NCI-H774 (cell line): Measurements from ENCODE around the gene ENDOV.

Source experiments
- DNase-seq: peaks from one replicate; lab custom pipeline; 2025; lab: John Stamatoyannopoulos, UW

ENDOV gene

DNA sequence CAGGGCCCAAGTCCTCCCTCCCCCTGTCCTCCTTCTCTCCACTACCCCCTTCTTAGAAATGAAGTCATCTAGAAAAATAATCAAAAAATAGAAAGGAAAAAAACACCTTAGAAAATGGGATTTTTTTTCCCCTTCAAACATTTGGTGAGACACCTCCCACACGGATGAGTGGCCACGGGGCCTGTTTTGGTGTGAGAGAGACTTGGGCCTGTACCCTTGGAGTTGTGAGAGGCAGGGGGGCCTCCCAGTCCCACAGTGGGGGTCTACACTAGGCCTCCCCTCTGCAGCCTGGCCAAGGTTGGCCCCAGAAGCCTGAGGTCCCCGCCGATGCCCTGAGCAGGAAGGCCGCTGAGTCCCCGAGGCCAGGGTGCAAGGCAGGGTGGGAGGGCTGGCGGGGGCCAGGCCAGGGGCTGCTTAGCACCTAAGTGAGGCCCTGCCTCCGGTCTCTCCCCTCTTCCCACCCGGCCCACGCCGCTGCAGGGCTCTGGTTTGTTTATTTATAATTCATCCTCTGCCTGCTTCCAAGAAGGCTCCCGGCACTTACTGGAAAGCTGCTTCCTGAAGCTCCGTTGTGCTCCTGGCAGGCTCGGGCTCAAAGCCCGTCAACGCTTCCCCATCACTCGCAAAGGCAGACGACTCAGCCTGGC, 35.1 kb downstream of the ENDOV start:
- no peak for DNase-seq

DNA sequence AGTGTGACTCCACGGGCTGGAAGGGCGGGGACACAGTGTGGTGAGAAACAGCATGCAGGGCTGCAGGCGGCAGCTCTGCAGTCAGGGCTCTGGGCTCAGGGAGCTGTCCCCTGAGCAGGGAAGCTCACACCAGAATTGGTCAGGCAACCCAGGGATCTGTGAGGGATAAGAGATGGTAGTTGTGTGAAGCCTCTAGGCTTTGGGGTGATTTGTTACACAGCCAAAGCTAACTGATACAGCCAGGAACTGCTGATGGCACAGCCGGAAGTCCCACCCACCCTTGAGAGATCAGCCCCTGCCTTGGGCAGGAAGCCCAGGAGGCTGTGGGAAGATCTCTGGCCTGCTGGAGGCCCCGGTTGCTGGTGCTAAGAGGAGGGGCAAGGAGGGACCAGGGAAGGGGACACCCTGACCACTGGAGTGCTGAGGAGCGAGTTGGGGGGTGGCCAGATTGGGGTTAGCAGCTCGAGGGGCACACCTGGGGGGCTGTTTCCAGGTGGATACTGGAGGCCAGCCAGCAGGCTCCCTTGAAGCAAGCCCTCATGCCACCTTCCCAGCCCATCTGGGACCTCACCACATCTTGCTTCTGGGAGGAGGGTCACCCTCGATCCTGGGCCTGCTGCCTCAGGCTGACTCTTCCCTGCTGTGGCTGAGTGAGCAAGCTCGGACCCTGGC, 36.3 kb downstream of the ENDOV start:
- no peak for DNase-seq

DNA sequence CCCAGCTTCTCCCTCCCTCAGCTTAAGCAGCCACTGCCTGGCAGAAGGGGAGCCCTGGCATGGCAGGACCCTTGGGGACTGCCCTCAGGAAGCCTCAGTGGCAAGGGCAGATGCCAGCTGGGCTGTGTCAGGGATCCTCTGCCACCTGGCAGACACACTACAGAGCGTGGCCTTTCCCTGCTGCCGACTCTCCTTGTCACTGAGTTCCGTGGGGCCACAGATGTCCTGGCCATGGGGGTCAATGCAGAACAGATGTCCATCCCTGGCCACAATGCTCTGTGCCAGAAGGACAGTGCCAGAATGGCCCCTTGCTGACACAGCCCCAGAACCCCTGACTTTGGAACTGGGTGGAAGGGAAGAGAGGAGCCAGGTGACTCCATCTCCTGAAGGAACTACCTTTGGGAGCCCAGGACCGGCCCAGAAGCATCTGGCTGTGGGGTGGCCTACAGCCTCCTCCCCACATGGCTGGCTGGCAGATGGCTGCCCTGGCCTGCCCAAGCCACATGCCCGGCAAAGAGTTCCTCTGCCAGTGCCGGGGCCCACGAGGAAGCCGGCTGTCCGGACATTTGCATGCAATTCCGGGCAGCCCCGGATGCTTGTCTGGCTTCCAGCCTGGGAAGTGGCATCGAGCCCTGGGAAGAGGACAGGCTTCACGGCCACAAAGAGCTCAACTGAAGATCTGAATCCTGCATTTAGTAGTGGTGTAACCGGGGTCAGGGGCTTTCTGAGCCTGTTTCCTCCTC, 37.4 kb downstream of the ENDOV start:
- no peak for DNase-seq

DNA sequence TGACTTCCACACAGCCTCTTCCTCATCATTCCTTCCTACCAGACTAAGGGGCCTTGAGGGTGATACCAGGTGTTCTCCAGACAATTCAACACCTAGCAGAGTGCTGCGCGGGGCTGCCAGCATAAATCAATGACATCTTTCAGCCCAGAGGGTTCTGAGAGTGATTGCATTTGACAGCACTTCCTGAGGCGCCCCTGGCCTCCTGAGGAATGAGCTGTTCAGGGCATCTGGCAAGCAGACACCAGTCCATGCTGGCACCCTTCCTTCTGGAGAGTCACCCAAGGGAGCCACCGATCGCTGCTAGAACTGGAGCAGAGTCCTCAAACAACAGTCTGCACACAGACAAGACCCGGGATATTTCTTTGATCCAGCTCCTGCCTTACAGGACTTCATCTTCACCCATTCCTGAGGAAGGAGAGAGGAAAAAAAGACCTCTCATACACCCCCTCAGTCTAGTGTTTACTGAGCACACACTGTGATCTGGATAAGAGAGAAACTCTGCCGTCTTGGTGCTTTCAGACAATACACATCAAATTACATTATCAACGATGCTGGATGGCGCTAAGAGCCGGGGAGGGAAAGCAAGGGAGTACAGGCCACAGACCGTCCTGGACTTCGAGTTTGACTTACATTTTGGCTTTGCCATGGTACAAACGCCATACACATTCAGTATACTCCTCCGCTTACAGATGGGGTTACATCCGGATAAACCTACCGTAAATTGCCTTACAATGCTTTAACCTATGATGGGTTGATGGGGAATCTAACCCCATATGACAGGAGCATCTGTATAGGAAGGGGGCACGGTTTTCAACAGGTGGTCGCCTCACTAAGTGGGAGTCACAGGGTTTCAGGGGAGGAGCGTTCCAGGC, 38.4 kb downstream of the ENDOV start:
- no peak for DNase-seq

DNA sequence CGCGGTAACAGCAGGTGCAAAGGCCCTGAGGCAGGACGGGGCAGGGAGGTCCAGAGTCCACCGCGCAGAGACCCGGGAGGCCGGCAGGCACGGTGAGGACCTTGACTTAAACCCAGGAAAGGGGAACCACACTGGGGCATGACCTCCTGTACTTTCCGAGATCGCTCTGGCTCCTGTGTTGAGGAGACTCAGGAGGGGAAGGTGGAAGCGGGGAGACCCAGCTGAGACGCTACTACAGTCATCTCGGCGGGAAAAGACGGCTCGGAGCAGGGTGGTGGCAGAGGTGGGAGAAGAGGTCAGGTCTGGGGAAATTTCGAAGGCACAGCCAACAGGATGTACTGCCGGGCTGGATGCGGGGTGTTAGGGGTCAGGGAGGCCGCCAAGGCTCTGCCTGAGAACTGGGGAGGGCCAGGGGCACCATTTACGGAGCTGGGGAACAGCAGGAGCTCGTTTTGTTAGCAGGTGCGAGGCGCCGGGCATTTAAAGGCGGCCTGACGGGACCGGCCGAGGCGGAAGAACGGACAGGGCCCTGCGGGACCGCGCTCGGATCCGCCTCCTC, 39.1 kb downstream of the ENDOV start:
- DNase-seq = no peak

DNA sequence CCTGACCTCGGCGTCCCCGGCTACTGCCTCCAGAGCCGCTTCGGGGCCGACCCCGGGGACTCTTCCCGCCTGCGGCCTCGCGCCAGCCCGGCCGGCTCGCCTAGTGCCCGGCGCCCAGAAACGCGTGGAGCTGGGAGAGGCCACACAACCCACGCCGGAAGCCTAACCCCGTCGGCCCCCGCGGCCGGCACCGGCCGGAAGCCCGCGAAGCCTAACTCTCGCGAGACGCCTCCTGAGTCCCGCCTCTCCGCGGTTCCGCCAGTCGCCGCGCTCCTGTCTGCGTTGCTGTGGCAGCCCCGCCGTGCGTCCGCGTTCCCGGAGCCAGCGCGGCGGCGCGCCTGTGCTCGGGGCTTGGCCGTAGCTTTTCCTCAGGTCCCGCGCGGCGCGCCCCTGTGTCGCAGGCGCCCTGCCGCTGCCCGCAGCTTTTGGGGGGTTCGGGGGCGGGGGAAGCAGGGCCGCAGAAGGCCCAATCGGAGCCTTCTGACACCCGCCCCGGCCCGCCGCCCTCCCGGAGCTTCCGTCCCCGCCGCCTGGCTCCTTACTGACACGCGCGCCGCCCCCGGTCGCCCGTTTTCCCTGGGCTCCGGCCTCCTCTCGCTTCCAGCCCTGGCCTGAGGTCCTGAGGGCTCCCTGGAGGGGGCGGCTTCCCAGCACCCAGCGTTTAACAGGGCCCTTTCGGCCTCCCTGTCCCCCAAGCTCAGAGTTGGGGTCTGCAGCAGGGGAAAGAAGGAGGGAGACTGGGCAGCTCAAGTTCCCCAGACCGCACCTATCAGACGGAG, 39.8 kb downstream of the ENDOV start:
- peak; percentile 99 for DNase-seq

DNA sequence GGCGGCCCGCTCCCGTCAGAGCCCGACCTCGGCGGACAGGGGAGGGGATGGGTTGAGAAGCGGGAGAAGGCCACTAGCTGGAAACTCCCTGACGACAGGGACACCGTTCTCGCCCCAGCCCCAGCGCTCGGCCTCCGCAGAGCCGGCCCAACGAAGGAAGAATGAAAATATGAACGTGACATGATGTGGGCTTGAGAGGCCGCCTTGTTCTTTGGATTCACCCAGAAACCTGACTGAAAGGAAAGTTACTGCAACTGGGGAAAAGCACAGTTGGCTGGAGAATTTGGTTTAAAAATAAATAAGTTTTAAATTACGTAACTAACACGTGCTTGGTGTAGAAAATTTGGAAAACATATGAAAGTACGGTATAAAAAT, 40.4 kb downstream of the ENDOV start:
- DNase-seq = peak; percentile 63

DNA sequence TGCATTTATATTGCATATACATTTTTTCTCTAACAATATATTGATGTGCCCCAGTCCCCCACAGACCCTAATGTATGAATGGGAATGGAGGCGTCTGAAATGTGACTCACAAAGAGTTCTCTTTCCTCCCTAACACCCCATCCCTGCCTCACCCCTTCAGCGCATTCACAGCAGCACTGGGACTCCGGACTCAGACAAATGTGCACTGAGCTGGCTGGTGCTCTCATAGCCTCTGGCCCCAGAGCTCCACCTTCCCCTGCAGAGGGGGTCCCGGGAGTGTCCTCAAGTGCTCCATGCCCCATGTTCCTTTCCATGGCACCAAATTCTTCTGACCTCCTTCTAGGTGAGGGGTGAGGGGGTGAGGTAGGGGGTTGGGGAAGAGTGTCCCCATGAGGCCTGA, 40.8 kb downstream of the ENDOV start:
- DNase-seq = no peak

DNA sequence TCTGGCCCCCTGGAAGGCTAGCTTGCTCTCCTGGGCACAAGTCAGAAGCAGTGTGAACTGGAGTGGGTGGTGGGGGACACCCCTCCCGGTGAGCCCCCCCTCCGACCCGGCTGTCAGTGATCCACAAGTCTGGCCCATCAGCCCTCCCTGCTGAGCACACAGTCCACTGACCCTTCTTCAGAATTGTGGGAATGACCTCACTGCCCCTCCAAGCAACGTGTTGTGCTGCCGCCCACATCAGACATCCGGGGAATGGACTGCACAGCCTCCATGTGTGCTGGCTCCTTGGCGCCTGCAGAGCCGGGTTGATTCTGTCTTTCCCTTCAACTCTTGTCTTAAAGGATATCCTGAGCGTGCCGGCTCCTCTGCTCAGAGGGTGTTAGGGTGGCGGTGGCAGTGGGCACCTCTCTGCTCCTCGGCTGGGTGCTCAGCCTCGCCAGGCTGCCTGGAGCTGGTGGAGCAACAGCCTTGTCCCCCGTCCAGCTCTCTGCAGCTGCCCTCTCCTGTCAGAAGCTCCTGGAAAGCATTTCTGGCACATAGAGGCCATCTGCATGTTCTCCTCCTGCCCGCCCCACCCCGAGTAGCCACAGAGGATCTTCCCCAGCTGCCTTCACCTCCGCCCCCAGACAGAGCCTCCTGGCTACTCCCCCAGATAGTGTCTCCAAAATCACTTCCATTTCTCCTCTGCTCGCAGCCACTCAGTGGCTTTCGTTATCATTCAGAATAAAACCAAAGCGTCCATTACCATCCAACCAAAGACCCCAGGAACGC, 41.7 kb downstream of the ENDOV start:
- DNase-seq = no peak

DNA sequence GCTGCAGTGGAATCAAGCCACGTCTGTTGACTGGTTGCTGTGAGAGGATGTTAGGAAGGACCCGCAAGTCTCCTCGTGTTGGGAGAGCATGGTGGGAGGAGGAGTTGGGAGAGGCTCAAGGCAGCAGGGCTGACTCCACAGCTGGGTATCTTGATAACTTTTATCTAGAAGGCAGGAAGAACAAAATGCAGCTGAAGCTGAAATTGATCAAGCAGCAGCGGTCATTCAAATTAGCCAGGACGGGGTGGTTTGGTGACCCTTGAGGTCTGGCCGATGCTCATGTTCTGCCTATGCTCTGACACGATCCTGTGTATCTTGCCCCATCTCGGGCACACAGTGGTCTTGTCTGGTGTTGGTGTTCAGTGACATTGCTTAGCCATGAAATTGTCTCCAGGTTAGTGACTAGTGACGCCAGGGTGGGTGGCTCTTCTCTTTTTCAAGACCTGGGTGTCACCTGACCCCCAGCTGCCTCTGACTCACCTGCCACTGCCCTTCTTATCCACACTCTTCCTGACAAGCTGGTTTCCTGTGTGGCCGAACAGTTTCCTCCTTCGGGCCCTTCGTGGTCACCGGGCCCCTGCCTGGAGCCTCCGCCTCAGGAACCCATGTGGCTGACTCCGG, 42.4 kb downstream of the ENDOV start:
- no peak for DNase-seq

DNA sequence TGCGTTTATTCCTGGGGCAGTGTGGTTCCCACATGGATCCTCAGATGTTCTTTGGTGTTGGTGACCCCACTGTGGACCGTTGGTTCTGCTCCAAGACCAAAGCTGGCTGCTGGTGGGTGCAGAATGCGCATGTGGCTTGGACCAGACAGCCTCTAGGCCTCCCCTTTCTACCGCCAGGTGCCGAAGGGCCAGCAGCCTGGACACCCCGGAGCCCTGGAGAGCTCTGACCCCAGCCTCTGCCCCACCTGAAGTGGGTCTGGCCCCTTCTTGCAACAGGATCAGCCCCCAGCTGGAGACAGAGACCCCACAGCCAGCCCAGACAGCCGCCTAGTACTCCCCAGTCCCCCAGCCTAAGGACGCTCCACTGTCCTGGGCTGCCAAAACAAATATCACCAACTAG, 43.0 kb downstream of the ENDOV start:
- DNase-seq = no peak

DNA sequence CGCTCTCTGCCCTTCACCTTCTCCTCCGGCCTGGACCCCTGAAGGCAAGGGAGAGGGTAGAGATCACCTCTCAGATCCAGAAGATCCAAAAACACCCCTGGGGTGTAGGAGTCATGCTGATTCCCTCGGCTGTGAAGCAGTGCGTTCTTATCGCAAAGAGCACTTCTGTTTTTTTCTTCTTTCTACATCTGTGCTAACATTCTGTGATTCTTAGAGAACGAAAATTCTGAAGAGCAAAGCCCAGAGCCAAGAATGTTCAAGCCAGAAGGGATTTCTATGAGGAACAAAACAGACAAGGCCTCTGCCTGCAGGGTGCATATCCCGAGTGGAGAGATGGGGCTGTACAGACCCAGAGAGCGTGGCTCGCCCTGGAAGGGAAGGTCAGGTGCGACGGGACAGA, 44.3 kb downstream of the ENDOV start:
- no peak for DNase-seq

DNA sequence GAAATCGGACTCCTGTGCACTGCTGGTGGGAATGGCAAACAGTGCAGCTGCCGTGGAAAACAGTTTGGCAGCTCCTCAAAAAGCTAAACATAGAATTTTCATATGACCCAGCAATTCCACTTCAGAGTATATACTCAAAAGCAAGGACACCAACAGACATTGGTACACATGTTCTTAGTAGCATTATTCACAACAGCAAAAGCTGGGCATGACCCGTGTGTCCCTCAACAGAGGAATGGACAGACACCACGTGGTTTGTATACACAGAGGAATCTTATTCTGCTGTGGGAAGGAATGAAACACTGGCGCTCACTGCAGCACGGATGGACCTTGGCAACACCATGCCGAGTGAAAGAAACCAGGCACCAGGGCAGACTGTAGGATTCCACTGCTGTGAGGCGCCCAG, 45.5 kb downstream of the ENDOV start:
- no peak for DNase-seq

DNA sequence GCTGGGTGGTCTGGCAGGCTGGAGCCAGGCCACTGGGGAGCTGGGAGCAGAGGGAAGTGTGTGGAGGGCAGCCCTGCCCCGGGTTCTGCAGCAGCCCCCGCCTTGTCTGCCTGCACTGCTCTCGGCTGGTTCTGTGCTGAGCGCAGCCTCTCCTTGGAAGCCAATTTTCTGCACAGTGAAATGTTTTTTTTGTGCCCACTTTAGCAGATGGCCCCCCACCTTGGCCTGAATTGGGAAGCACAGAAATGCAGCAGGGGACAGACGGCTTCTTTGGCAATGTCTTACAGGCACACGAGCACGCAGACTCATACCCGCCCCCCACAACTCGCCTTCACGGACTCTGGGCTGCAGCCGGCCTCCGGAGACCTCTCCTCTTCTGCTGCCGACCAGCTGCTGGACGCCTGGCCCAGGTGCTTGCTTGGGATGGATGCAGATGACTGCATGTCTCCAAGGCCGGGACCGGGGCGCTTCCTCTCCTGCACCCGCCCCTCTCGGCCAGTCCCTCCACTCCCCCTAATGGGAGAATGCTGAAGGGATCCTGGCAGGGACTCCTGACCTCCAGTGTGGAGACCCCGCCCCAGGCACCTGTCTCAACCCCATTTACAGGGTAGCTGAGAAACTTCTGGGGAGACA, 46.7 kb downstream of the ENDOV start:
- DNase-seq = no peak

DNA sequence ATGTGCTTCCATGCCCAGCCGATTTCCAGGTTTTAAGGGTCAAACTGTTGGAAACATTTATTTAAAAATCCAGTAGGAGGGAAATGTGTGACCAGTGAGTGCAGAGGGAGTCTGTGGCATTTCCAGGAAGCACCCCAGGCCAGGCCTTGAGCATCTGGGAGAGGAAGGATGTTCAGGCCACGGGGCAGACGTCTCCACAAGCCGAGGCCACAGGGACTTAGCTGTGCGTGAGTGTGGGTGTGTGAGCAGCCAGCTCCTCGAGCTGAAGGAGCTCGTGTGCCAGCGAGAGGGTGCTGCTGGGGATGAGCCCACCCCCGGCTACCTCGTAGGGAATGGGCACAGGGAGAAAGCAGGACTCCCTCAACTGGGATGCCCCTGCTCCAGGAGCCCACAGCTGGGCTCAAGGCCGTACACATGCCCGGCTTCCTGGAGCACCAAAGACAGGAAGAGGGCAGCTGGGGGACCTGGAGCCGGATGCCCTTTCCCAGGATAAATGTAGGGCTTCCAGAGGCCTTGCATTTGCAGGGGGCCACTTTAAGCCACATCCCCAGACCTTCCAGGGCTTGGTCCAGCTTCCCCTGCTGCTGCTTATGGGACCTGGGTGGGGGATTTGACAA, 48.9 kb downstream of the ENDOV start:
- DNase-seq = no peak

DNA sequence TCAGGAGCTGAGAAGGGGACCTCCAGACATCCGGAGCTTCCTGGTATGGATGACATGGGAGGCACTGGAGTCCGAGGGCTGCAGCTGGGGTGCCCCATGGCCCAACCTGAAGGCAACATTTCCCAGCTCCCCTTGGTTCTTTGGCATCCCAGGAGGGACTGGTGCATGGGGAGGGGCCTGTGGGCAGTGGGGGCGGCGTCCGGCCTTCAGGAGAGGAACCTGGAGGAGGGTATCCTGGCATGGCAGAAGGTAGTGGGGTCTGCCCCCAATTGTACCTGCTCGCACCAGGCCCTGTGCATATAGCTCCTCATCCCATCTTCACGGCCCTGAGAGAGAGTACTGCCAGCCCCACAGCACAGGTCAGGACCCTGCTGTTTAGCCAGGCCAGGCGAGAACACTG, 49.5 kb downstream of the ENDOV start:
- DNase-seq = no peak

DNA sequence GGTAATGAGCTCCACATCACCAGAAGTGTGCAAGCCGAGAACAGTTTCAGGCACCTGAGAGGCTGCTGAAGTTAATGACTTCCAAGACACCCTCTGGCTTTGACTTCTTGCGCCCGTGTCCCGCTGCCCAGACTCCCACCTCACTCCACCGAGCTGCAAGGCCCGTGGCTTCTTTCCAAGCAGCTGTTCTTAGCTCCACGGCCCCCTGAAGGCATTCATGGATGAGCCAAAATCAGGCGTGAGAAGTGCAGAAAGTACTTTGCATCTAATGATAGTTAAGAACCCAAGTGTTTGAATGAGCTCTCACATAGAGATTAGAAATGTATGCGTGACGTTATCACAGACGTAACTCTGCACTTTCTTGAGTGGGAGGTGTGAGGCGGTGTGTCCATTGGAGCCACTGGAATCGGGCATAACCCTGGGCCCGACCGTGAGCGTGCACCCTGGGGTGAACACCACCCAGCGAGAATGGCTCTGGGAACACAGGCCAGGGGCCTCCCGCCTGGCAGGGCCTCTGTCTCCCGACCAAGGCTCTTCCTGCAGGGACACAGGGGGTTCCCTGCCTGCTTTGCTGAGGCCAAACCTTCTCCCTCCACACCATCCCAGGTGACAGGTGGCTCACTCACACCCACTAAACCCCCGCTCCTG, 50.5 kb downstream of the ENDOV start:
- DNase-seq = no peak

DNA sequence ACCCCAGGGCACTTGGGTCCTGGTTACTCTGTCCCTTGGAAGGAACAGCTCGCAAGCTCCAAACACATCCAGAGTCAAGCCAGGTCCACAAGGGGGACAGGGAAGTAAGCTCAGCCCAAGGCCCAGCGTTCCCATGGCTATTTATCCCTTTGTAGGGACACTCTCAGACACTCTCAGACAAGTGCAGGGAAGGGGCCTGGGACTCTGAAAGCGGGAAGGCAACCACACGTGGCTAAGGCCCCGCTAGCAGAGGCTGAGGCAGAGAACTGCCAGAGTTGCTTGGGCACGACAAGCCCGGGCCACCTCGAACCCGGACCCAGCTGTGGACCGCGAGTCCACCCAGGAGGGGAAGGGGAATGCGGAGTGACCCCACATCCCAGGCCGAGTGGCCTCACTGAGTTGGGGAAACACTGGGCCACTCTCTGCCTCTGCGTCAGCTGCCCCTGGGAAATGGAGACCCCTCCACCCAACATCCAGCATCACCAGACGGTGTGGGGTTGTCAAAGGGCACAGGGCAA, 51.3 kb downstream of the ENDOV start:
- no peak for DNase-seq
